HG02798 (cell line): ENCODE results near the gene RASSF6.
"Not testable (repeated sequence)": the region's sequence is repeated elsewhere in the genome, so short reads cannot be mapped to it uniquely, and the experiment has no call there.

Experiments used
- ATAC-seq: cut with Tn5 transposase; IDR thresholded peaks from one replicate; pipeline ENCODE4 v1.9.1; 2021; ENCODE audit warnings: mild to moderate bottlenecking; ENCODE audit not compliant: unreplicated experiment, poor library complexity

Gene RASSF6

DNA sequence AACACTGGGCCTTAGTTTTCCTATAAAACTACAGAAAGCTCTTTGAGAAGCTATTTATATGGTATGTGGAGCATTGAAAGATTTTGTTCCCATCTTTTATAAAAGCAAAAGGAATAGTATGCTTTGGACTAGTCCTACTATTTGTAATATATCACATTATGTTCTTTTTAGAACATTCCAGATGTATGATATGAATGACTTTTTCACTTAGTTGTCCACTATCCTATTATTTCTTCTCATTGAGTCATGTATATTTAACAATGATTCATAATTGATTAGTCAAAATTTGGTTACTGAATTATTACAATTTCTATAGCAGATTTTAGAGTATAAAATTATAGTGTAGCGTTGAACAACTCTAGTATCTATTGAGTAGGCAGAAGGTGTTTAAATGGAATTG lies 34.2 kb downstream of the RASSF6 start:
- ATAC-seq, result no peak

DNA sequence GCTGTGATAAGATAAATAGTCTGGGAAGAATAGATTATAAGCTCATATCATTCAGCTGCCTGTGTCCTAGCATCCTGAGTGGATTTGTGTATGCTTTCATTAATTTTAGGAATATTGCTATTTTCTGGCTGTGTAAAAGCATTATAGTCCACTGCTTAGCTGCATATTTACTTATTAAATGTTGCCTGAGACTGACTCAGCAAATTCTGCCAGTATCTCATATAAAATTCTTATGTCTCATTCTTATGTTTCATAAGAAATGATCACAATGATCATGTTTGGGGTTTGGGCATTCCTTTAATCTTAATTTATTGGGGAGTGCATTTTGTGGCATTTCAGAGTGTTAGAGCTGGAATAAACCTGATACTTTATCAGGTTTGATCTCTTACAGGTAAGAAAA lies 34.9 kb downstream of the RASSF6 start:
- no peak for ATAC-seq

DNA sequence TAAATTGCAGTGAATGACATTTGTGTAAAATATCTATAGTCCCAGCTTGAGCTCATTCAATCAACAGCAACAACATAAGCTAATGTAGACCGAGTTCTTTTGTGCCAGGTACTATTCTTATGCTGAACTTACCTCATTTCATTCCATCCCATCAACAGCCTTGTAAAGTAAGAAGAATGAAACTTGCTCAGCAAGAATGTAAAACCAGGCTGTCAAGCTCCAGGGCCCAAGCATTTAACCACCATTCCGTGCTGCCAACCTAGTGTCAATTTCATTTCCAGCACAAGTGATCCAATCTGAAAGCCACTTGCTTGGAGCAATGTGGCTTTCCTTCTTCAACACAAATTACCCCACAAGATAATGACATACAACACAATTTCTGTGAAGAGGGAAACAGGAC lies 36.6 kb downstream of the RASSF6 start:
- ATAC-seq, result no peak

DNA sequence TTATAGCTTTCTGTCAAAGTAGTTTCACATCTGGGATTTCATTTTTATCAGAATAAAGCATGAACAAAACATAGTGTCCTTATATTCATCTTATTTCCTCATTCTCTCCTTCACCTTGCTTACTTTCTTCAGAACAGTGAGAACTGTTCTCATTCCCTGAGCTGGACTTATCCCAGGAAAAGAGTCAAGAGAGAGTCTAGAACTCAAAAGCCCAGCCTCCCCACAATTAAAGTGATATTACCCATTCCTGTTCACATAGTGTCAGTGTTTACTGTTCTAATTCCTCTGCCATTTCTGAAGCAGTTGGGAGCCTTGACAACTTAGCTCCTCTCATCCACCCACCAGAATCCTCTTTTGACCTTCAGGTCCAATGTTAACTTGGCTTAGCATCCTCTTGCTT lies 42.9 kb downstream of the RASSF6 start:
- ATAC-seq, result no peak

DNA sequence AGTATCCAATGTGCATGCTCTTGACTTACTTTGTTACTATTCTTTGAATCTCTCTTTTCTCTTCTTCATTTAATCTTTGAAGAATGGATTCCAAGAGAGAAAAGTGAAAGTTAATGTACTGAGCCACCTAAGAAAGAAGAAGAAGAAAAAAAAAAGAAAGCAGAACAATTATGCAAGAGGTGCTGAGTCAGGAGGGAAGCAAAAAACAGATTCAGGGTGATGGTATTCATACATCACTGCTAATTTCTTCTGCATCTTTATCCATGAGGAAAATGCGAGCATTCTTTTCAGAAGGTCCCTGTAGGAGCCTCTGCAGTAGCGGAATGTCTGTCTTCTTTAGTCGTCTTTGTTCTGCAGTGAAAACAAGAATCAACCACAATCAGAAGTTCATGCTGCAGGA lies 43.9 kb downstream of the RASSF6 start:
- no peak for ATAC-seq

DNA sequence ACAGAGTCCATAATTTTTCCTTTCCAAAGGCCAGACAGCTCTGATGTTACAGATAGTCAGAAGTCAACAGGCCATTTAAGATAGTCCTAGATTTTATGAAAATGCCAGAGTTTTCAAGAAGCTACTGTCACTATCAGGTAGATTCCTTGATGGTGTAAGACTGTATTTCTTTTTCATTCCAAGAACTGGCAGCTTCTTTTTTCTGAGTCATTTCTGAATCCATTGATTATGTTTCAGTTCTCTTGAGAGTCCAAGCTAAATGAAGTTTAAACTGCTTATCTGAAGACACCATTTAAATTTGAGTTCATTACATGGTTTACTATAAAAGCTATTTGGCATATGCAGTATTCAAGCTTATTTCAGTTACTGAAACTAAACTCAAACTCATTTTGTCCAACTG lies 44.6 kb downstream of the RASSF6 start:
- no peak for ATAC-seq

DNA sequence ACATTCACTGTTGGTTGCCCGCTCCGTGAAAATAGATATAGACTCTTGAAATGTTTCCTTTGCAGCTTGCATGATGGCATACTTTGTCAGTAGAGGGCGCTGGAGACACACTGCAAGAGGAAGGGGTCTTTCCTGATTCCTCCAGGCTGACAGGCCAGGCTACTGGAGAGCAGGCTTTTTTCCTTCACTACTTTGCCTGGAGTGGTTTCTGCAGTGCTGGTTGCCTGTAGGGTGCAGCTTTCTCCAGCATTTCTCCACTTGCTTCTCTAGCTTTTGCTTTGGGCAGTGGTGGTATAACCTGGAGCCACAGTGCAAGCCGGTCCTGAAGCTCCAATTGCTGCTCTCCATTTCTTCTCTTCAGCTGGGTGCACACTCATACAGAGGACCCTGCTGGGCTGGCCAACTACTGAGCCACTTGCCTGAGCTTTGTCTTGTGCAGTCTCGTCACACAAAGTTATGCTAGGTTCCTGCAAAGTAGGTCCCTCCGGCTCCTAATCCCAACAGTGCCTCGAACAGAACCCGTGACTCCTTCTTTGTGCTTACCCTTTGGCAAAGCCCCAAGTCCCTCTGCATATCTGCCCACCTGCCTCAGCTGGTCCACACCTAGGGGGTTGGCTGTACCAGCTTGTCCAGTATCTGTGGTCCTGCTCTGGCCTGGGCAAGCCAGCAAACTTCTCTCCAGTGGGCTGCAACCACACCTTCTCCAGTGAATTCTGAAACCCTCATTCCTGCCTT lies 46.3 kb downstream of the RASSF6 start:
- ATAC-seq, result peak; percentile 78

DNA sequence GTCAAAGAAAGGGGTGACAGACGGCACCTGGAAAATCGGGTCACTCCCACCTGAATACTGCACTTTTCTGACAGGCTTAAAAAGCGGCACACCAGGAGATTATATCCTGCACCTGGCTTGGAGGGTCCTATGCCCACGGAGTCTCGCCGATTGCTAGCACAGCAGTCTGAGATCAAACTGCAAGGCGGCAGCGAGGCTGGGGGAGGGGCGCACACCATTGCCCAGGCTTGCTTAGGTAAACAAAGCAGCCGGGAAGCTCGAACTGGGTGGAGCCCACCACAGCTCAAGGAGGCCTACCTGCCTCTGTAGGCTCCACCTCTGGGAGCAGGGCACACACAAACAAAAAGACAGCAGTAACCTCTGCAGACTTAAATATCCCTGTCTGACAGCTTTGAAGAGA lies 69.4 kb downstream of the RASSF6 start:
- ATAC-seq, result not testable (repeated sequence)

DNA sequence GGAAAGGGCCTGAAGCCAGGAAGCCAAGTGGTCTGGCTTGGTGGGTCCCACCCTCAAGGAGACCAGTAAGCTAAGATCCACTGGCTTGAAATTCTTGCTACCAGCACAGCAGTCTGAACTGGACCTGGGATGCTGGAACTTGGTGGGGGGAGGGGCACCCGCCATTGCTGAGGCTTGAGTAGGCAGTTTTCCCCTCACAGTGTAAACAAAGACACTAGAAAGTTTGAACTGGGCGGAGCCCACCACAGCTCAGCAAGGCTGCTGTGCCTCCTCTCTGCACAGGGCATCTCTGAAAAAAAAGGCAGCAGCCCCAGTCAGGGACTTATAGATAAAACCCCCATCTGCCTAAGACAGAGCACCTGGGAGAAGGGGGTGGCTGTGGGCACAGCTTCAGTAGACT lies 75.6 kb downstream of the RASSF6 start:
- ATAC-seq, result no peak

DNA sequence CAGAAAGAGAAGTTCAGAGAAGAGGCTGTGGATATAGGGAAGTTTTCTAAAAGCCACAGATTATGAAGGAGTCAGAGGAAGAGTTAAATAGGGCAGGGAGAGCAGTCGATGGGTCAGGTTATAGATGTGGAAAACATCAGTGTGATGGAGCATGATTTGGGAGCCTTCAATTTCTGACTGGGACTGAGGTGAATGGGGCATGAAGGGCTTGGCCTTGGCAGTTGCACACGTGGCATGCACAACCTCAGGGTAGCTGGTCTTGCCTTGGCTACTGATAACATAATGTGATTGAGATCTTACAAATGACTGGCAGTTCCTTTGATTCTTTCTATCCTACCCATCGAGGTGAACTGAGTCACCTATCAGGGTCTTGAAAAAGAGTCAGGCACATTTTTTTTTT lies 79.0 kb downstream of the RASSF6 start:
- no peak for ATAC-seq

DNA sequence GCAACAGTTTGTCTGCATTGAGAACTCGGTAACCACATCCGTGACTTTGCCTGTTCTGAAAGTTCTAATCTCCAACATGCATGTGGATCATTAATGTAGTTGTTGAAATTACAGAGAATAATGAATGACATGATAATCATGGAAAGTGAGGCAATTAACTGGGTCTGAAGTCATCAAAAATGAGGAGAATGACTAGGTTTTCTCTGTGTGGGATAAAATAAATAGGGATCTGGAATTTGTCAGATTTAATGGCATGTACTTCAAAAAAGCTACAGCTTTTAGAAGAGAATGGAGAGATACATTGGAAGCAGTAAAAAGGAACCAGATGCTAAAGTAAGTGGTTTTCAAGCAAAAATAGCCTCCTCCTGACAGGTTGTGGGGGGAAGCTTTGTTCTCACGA lies 79.4 kb downstream of the RASSF6 start:
- no peak for ATAC-seq

DNA sequence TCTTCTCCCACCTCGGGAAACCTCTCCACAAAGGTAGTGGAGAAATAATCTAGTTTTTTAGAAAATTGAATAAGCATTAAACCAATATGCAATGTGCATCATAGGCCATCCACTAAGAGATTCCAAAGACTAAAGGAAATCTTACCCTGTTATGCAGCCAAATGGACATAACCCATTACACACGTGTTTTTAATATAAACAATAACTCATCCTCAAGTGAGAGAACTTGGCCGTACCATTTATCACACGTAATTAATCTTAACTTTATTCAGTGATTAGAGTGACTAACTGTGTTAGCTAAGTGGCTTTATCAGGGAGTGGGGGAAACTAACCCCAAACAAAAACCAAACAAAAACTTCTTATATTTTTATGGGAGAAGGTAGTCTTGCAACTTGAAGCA lies 80.8 kb downstream of the RASSF6 start:
- ATAC-seq, result no peak

DNA sequence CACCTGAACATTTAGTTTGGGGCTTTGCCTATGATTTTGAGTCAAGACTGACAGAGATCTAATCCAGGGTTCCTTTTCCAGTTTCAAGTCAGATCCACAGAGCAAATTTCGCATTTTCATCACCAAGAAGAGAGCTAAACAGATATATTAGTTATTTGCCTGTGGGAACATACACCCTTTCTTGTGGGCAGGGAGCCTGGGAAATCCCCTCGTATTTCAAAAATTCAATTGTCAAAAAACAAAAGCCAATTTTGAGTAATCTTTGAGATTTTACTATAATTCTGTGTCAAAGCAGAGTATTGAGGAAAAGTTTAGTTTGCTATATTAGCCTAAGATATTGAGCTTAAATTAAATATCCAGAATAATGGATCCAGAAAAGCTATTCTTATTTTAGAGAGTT lies 82.1 kb downstream of the RASSF6 start:
- ATAC-seq, result no peak

DNA sequence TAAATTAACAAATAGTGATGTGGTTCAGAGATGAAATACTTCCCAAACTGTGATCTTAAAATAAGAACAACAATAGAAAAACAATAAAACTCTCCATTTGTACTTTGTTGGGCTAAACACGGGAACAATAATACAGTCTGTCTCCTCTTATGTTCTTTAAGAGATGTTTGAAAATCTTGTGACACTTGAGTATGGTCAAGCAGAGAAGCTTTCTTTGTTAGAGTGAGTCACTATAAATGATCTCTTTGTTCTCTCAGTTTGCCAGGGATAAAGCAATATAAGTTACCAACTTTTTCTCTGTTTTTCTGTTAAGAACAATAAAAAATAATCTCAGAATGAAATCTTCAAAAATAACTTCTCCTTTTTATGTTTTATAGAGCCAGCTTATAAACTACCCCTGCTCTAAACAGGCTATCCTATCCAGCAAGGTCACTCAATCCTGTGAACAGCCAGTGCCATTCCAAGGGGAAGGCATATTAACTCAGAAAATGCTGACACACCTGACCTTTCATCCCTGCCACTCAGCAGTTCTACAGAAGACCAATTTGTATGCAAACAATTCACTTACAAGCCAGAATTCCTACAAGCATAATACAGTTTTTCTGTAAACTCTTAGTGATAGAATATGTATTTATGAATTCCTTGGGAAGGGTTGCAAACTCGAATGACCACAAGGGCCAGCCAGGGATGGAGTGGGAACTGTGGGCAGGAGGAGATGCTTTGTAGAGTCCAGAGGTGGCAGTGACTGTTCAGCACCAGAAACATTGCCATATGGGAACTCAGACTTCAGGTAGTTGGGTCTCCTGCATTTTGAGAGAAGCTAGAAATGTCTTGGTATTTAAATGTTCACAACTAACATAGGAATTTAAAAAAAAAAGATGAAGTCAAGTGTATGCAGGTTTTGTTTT lies 86.5 kb downstream of the RASSF6 start:
- no peak for ATAC-seq

DNA sequence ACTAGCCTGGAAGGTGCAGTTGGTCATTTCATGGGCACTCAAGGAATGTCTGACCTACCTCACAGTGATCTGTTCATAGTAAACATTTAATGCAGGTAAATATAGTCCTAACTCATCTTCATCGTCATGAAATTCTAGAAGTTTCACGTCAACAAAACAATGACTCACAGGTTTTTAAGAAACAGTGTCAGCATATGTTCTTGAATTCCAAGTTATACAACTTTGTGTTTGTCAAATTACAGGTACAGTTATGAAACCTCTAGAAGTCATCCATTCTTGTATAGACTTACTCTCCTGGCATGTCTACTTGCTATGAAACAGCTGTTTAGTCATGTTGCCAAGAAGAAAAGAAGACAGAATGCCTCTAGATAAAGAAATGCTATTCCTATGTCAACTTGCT lies 92.1 kb downstream of the RASSF6 start:
- ATAC-seq, result no peak

DNA sequence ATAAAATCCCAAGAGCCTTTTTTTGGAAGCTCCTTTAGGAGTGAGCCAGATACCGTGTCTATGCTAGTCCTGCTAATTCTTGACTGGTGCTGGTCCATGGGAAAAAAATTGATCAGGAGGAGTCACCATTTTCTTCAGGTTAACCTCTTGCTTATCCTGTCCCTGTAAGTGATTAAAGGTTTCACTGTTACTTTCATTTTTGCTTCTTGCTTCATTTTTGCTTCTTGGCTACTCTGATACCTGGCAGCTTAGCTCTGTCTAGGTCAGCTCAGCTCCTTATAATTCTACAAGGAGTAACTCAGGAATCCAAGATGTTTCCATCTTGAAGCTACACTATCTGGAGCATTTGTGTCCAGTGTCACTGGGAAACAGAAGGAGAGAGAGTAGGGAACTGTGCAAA lies 93.0 kb downstream of the RASSF6 start:
- peak; percentile 74 for ATAC-seq

DNA sequence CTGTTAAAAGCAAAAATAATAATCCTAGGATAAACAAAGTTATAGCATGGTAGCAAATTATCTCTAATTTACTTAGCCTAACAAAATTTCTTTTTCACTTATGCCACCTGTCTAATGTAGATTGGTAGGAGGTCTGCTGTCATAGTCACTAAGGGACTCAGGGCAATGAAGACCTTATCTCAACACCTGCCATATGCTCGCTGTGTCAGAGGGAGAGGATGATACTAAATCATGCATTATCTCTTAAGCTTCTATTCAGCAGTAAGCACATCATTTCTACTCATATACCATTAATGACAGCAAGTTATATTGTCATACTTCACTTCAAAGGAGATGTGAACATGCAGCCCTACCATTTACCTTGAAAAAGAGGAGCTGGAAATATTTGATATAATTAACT lies 94.6 kb downstream of the RASSF6 start:
- no peak for ATAC-seq

DNA sequence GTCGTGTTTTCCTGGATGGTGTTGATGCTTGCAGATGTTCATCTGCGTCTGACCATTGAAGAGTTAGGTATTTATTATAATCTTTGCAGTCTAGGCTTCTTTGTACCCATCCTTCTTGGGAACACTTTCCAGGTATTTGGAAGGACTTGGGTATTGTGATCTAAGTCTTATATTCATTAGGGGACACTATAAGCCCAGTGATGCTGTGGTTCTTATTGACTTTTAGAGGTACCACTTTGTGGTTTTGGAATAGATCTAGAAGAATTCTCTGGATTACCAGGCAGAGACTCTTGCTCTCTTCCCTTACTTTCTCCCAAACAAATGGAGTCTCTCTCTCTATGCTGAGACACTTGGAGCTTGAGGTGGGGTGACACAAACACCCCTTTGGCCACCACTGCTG lies 97.1 kb downstream of the RASSF6 start:
- no peak for ATAC-seq
